Psoas muscle (tissue), 8 donors: ENCODE data around the gene OGT. TPM values are rescaled to one million over a fixed set of nuclear protein-coding genes. Genes with fewer than 3 reads are reported as not detected.

Experiments
- ATAC-seq, 4 donors: fragments of 200-7000 bp; cut with Tn5 transposase; one replicate each; pipeline ENCODE4 v1.9.1; 2020; ENCODE audit warnings: moderate library complexity in 3 of 4, mild to moderate bottlenecking in 2 of 4
- DNase-seq, 2 donors: peaks; one replicate each; pipeline ENCODE4 v3.0.0-alpha.2; 2020
- H3K27ac ChIP-seq: fragments of 200-600 bp; one replicate; pipeline ENCODE4 v1.8.0; 2022
- H3K27me3 ChIP-seq, 3 donors: fragments of 200-600 bp in 1 of 3; one replicate each; pipeline versions ENCODE4 v1.6.1 to v1.8.0; 2013 to 2022; ENCODE audit warnings: low read length in 2 of 3, mild to moderate bottlenecking in 2 of 3, moderate library complexity in 1 of 3; ENCODE audit not compliant: insufficient read depth in 3 of 3
- H3K36me3 ChIP-seq, 2 donors: fragments of 200-600 bp in 1 of 2; one replicate each; pipeline versions ENCODE4 v1.6.1 to v1.8.0; 2013 to 2022; ENCODE audit warnings: low read depth in 1 of 2, mild to moderate bottlenecking in 1 of 2, moderate library complexity in 1 of 2; ENCODE audit not compliant: insufficient read depth in 1 of 2
- H3K4me1 ChIP-seq: fragments of 200-600 bp; one replicate; pipeline ENCODE4 v1.8.0; 2022
- H3K4me3 ChIP-seq: fragments of 200-600 bp; one replicate; pipeline ENCODE4 v1.8.0; 2022; ENCODE audit warnings: mild to moderate bottlenecking
- H3K9me3 ChIP-seq: fragments of 200-600 bp; one replicate; pipeline ENCODE4 v1.8.0; 2022
- WGBS, 3 donors: extraction: QIAGEN DNeasy Blood & Tissue Kit; methylation state at CpG; one replicate each; pipeline versions ENCODE4 v1.1.6 to v1.1.7; 2013; 5-methylcytosine and 5-hydroxymethylcytosine counted together
- intact Hi-C, 2 donors: fragments of 100-400 bp; cut with DNase I; formaldehyde crosslinking; loops; one replicate each; pipeline versions ENCODE4 v1.11.0 to v1.14.2; 2022
- polyA plus RNA-seq, 3 donors: library from polyadenylated mRNA; stranded (reverse); fragments of 200-250 nt; gene quantifications; one replicate each; pipeline ENCODE4 v1.2.3, GENCODE V29; 2013
- total RNA-seq, 4 donors: library from RNA; stranded (reverse); fragmentation: NEBNext Ultra II Directional in 2 of 4; extraction: Animal tissue kit (Norgen Biotek cat#: 25700) in 2 of 4; gene quantifications; one replicate each; pipeline versions ENCODE4 v1.2.1 to v1.2.4, GENCODE V29; 2021 to 2023
- TF ChIP-seq, protein P1 (sequence below): fragments of 200-600 bp; IDR thresholded peaks from one replicate; pipeline ENCODE4 v1.8.0; 2022; ENCODE audit warnings: antibody characterized with exemption
- donor health status: healthy with polysubstance abuse.
- donor health status: DM: no; HTN: no; CAD: no; lungs with moderate emphysema.
- donor health status: Bipolar disorder and iron deficiency.
- donor health status: healthy.
- donor health status: DM: yes; HTN: yes; CAD: no.
- donor health status: DM: no; HTN: no; CAD: no.
- donor health status: DM: no; HTN: no; CAD: no.
- donor health status: DM: yes; HTN: yes; CAD: no.

Gene OGT
- total and polyA plus RNA-seq, 7 donors = 17.2 to 64.1 (median 45.5) TPM

- 5 to 47% (median 12%) methylated on average over 5 of the region's 5 CpGs for WGBS, 3 donors
Observed at GRCh38 chrX:71536285-71536684, 3.4 kb downstream of the OGT start.

DNA sequence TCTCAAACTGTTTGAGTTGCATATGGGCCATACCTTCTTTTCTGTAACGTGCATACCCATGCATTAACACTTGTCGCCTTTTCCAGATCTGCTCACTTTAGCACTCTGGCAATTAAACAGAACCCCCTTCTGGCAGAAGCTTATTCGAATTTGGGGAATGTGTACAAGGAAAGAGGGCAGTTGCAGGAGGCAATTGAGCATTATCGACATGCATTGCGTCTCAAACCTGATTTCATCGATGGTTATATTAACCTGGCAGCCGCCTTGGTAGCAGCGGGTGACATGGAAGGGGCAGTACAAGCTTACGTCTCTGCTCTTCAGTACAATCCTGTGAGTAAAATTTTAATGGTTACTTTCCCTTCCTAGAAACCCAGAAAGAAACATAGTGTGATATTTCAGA is 4.8 kb downstream of the OGT start:
- intact Hi-C loops = no loop called here
- DNase-seq = no peak
- peaks cover 28% of the 10 kb centered on the region for H3K4me1 ChIP-seq
- H3K36me3 ChIP-seq = peaks cover 0 to 8% of the 10 kb centered on the region in 2 donors
- no peaks in the 10 kb centered on the region for H3K9me3 ChIP-seq
- H3K4me3 ChIP-seq = peak overlapping the region; percentile 82
- no peak for ATAC-seq
- peak overlapping the region; percentile 61 for H3K27ac ChIP-seq
- H3K27me3 ChIP-seq = no peaks in the 10 kb centered on the region
- TF ChIP-seq, protein P1, sequence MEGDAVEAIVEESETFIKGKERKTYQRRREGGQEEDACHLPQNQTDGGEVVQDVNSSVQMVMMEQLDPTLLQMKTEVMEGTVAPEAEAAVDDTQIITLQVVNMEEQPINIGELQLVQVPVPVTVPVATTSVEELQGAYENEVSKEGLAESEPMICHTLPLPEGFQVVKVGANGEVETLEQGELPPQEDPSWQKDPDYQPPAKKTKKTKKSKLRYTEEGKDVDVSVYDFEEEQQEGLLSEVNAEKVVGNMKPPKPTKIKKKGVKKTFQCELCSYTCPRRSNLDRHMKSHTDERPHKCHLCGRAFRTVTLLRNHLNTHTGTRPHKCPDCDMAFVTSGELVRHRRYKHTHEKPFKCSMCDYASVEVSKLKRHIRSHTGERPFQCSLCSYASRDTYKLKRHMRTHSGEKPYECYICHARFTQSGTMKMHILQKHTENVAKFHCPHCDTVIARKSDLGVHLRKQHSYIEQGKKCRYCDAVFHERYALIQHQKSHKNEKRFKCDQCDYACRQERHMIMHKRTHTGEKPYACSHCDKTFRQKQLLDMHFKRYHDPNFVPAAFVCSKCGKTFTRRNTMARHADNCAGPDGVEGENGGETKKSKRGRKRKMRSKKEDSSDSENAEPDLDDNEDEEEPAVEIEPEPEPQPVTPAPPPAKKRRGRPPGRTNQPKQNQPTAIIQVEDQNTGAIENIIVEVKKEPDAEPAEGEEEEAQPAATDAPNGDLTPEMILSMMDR = no peak
- WGBS, 3 donors = 59 to 74% (median 66%) methylated on average over 9 of the region's 9 CpGs

More at GRCh38 chrX:71536285-71536684, 3.4 kb downstream of the OGT start:
- Histone ChIP-seq H3K4me3 (peak overlapping the region; percentile 82), H3K9me3 (no peaks in the 10 kb centered on the region), H3K36me3 (peaks cover 0 to 8% of the 10 kb centered on the region in 2 donors), H3K27me3 (no peaks in the 10 kb centered on the region), H3K27ac (peak overlapping the region; percentile 91), H3K4me1 (peaks cover 19% of the 10 kb centered on the region)
- TF ChIP-seq, protein P1 = no peak
- ATAC-seq = no peak
- intact Hi-C loops = no loop called here
- DNase-seq = no peak

GRCh38 chrX:71540801-71541200 is 7.9 kb downstream of the OGT start:
- TF ChIP-seq, protein P1 = no peak
- Histone ChIP-seq H3K4me1 (peaks cover 37% of the 10 kb centered on the region), H3K27me3 (peaks cover 0 to 3% (median 0%) of the 10 kb centered on the region in 3 donors), H3K27ac (peak overlapping the region; percentile 61), H3K9me3 (no peaks in the 10 kb centered on the region), H3K4me3 (no peak overlapping the region), H3K36me3 (peaks cover 0 to 24% of the 10 kb centered on the region in 2 donors)
- ATAC-seq (no peak), DNase-seq (no peak)
- intact Hi-C loops = no loop called here
- 47 to 61% (median 53%) methylated on average over 3 of the region's 3 CpGs for WGBS, 3 donors

DNA sequence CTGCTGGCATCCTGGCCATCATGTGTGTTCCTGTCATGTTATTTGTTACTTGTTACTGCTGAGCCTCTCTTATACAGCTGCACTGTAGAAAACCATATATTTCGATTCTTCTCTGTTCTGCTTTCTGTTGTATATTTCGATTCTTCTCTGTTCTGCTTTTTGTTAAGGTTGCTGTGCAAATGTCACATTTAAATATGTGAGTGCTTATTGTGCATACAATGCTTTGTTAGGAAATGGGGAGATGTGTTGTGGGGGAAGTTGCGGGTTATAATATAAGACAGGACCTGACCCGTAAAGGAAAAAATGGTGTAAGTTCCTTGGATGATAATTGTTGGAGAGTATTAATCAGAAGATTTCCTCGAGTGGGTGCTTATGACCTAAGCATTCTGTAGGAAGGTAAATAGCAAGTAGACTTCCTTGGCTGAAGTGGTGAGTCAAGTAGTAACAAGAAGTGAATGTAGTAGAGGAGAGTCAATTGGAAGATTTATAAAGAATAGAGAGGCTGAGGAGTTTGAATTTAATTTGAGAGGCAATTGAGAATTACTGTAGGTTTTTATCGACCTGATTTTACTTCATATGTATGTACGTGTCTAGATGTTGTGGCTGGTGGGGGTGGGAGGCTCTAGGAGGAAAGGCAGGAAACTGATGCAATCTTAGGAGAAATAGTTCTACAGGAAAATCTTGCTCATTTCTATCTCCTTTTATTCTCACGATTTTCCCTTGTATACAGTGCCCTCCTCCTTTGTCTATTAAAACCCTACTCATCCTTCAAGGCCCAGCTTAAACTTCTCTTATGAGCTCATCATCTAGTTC is 8.5 kb downstream of the OGT start:
- no peaks in the 10 kb centered on the region for H3K9me3 ChIP-seq
- H3K27me3 ChIP-seq = peaks cover 0 to 3% (median 0%) of the 10 kb centered on the region in 3 donors
- peak overlapping the region; percentile 61 for H3K27ac ChIP-seq
- no peak overlapping the region for H3K4me3 ChIP-seq
- DNase-seq (no peak), ATAC-seq (no peak)
- H3K4me1 ChIP-seq = peaks cover 37% of the 10 kb centered on the region
- WGBS, 3 donors = 44 to 55% (median 46%) methylated on average over 8 of the region's 8 CpGs
- intact Hi-C loops = no loop called here
- peaks cover 0 to 30% of the 10 kb centered on the region in 2 donors for H3K36me3 ChIP-seq
- TF ChIP-seq, protein P1 = no peak
